HCT116 (cell line): ENCODE results near the gene SMIM20. TPM values are rescaled to one million over a fixed set of nuclear protein-coding genes. Genes with fewer than 3 reads are reported as not detected.

Experiments used
- ATAC-seq: fragments of 200-7000 bp; cut with Tn5 transposase; 2 replicates; pipeline ENCODE4 v1.9.1; 2020; ENCODE audit warnings: mild to moderate bottlenecking, moderate library complexity
- BruUV-seq: library from RNA; stranded (reverse); fragments of 400-500 nt; replicated peaks from 2 replicates; lab custom pipeline; 2021; lab: Mats Ljungman, UMichigan
- CTCF ChIA-PET: fragments of 300-600 bp; sonication (Branson Sonifier 250); formaldehyde crosslinking; loops from one replicate; lab custom pipeline; 2021; ENCODE audit warnings: antibody characterized with exemption; lab: Charles Lee
- POLR2A ChIA-PET: fragments of 300-600, 350-600 bp; sonication (Branson Sonifier 250); formaldehyde crosslinking; loops from one replicate; lab custom pipeline; 2021; ENCODE audit warnings: antibody characterized with exemption; lab: Charles Lee
- RAD21 ChIA-PET, 2 experiments: fragments of 300-600 bp; sonication (Branson Sonifier 250); formaldehyde crosslinking; loops; one replicate each; lab custom pipeline; 2023; ENCODE audit warnings: low total read pairs in 2 of 2; ENCODE audit not compliant: uncharacterized antibody in 2 of 2, unreplicated experiment in 2 of 2, low non-redundant PET in 1 of 2; lab: Charles Lee
- DNase-seq: peaks from one replicate; pipeline ENCODE4 v3.0.0-alpha.2; 2010; ENCODE audit warnings: low read depth, low spot score
- H2AFZ ChIP-seq: fragments of 200-600 bp; shearing (Covaris generic), sonication (generic); 2 replicates; pipeline ENCODE4 v1.6.1; 2017; ENCODE audit warnings: low read depth, mixed run types, mixed read lengths, antibody characterized with exemption, low read length; ENCODE audit not compliant: poor library complexity, severe bottlenecking
- H3K27ac ChIP-seq: 2 replicates; pipeline ENCODE4 v1.5.1; 2012; ENCODE audit warnings: low read depth, low read length
- H3K27me3 ChIP-seq: fragments of 200-600 bp; sonication (generic); 2 replicates; pipeline ENCODE4 v1.6.1; 2016; ENCODE audit warnings: mixed run types, low read length, mixed read lengths; ENCODE audit not compliant: insufficient read depth
- H3K36me3 ChIP-seq, 2 experiments: fragments of 200-500 bp in 1 of 2; fragments of 200-600 bp in 1 of 2; sonication (Bioruptor generic) in 1 of 2; sonication (generic) in 1 of 2; 2 replicates each; pipeline versions ENCODE4 v1.5.1 to v1.6.1; 2014 to 2016; ENCODE audit warnings: low read length in 2 of 2, inconsistent platforms in 1 of 2, mixed read lengths in 1 of 2, mixed run types in 1 of 2; ENCODE audit not compliant: insufficient read depth in 2 of 2, control insufficient read depth in 1 of 2
- H3K4me1 ChIP-seq, 2 experiments: fragments of 200-600 bp in 1 of 2; sonication (generic) in 1 of 2; 2 replicates each; pipeline versions ENCODE4 v1.5.1 to v1.6.1; 2012 to 2017; ENCODE audit warnings: low read length in 2 of 2, inconsistent platforms in 1 of 2, mild to moderate bottlenecking in 1 of 2, mixed read lengths in 1 of 2, mixed run types in 1 of 2, moderate library complexity in 1 of 2; ENCODE audit not compliant: insufficient read depth in 2 of 2, control insufficient read depth in 1 of 2
- H3K4me2 ChIP-seq: fragments of 200-600 bp; sonication (generic); 2 replicates; pipeline ENCODE4 v1.6.1; 2017; ENCODE audit warnings: mixed run types, low read length, mixed read lengths
- H3K4me3 ChIP-seq, 2 experiments: fragments of 200-600 bp in 1 of 2; sonication (generic) in 1 of 2; replicated peaks in 1 of 2; 2 replicates each; pipeline ENCODE4 v1.5.1; 2011 to 2016; ENCODE audit warnings: low read length in 2 of 2, control low read depth in 1 of 2, low read depth in 1 of 2, mild to moderate bottlenecking in 1 of 2, mixed read lengths in 1 of 2, mixed run types in 1 of 2
- H3K79me2 ChIP-seq: fragments of 200-600 bp; sonication (generic); 2 replicates; pipeline ENCODE4 v1.6.1; 2017; ENCODE audit warnings: mild to moderate bottlenecking, mixed run types, low read length, moderate library complexity, mixed read lengths; ENCODE audit not compliant: insufficient read depth
- H3K9ac ChIP-seq: fragments of 200-600 bp; sonication (generic); 2 replicates; pipeline ENCODE4 v1.6.1; 2016; ENCODE audit warnings: low read length, mixed read lengths
- H3K9me2 ChIP-seq: fragments of 200-600 bp; sonication (generic), shearing (Covaris generic); 2 replicates; pipeline ENCODE4 v1.6.1; 2017; ENCODE audit warnings: mixed run types, mild to moderate bottlenecking, moderate library complexity; ENCODE audit not compliant: insufficient read depth
- H3K9me3 ChIP-seq, 2 experiments: fragments of 200-500 bp in 1 of 2; fragments of 200-600 bp in 1 of 2; sonication (Bioruptor generic) in 1 of 2; sonication (generic) in 1 of 2; 2 replicates each; pipeline ENCODE4 v1.6.1; 2014 to 2017; ENCODE audit warnings: low read length in 2 of 2, mixed read lengths in 2 of 2, inconsistent platforms in 1 of 2, low read depth in 1 of 2, mild to moderate bottlenecking in 1 of 2, mixed run types in 1 of 2, moderate library complexity in 1 of 2; ENCODE audit not compliant: control insufficient read depth in 1 of 2, insufficient read depth in 1 of 2
- H4K20me1 ChIP-seq: fragments of 200-600 bp; sonication (generic), shearing (Covaris generic); 2 replicates; pipeline ENCODE4 v1.6.1; 2017; ENCODE audit warnings: mixed run types, mild to moderate bottlenecking, moderate library complexity; ENCODE audit not compliant: insufficient read depth
- ATF3 ChIP-seq: IDR thresholded peaks from 2 replicates; pipeline ENCODE4 v1.6.1; 2012
- EGR1 ChIP-seq: IDR thresholded peaks from 2 replicates; pipeline ENCODE4 v1.6.1; 2012; ENCODE audit warnings: low read depth
- EZH2 ChIP-seq: fragments of 200-600 bp; sonication (generic); IDR thresholded peaks from 2 replicates; pipeline ENCODE4 v1.6.1; 2017; ENCODE audit warnings: antibody characterized with exemption, mixed run types
- EZH2phosphoT487 ChIP-seq: fragments of 200-600 bp; IDR thresholded peaks from 2 replicates; pipeline ENCODE4 v1.6.1; 2018; ENCODE audit warnings: antibody characterized with exemption, borderline replicate concordance
- FOSL1 ChIP-seq: IDR thresholded peaks from 2 replicates; pipeline ENCODE4 v1.6.1; 2012; ENCODE audit warnings: low read depth
- JUND ChIP-seq: IDR thresholded peaks from 2 replicates; pipeline ENCODE4 v1.6.1; 2012
- MAX ChIP-seq: IDR thresholded peaks from 2 replicates; pipeline ENCODE4 v1.6.1; 2012
- POLR2AphosphoS5 ChIP-seq: IDR thresholded peaks from 2 replicates; pipeline ENCODE4 v1.6.1; 2011; ENCODE audit warnings: mild to moderate bottlenecking, low read depth, low read length, moderate library complexity
- RAD21 ChIP-seq: IDR thresholded peaks from 2 replicates; pipeline ENCODE4 v1.6.1; 2012; ENCODE audit warnings: low read depth, mild to moderate bottlenecking
- SIN3A ChIP-seq: IDR thresholded peaks from 2 replicates; pipeline ENCODE4 v1.6.1; 2012; ENCODE audit warnings: low read depth
- SP1 ChIP-seq: IDR thresholded peaks from 2 replicates; pipeline ENCODE4 v1.6.1; 2012; ENCODE audit warnings: low read depth
- TCF7L2 ChIP-seq: IDR thresholded peaks from 2 replicates; pipeline ENCODE4 v1.7.0; 2011; ENCODE audit warnings: borderline replicate concordance, inconsistent platforms; ENCODE audit not compliant: insufficient read depth, insufficient read length; ENCODE audit errors: extremely low read depth
- ZFX ChIP-seq: fragments of 450-650 bp; IDR thresholded peaks from 2 replicates; pipeline ENCODE4 v1.6.1; 2017
- ZNF274 ChIP-seq: fragments of 200-500 bp; sonication (Bioruptor generic); IDR thresholded peaks from 2 replicates; pipeline ENCODE4 v1.6.1; 2014; ENCODE audit warnings: mild to moderate bottlenecking, low read depth, low read length, inconsistent platforms
- intact Hi-C: fragments of 100-400 bp; cut with micrococcal nuclease; formaldehyde crosslinking; loops from 2 replicates; pipeline ENCODE4 v1.10.0; 2022
- total RNA-seq: library from RNA; stranded (reverse); gene quantifications from one replicate; pipeline ENCODE4 v1.2.1, GENCODE V29; 2021; ENCODE audit not compliant: unreplicated experiment
- TF ChIP-seq, protein P1 (sequence below), 3 experiments: fragments of 200-600 bp in 1 of 3; sonication (generic) in 1 of 3; IDR thresholded peaks in 2 of 3; conservative IDR thresholded peaks in 1 of 3; 2 replicates each; pipeline ENCODE4 v1.5.1; 2012 to 2017; ENCODE audit warnings: low read depth in 2 of 3, low read length in 2 of 3, antibody characterized with exemption in 1 of 3, borderline replicate concordance in 1 of 3, control low read depth in 1 of 3, mild to moderate bottlenecking in 1 of 3, mixed read lengths in 1 of 3, mixed run types in 1 of 3, moderate library complexity in 1 of 3; ENCODE audit not compliant: insufficient read depth in 1 of 3
- TF ChIP-seq, protein P2 (sequence below): IDR thresholded peaks from 2 replicates; pipeline ENCODE4 v1.6.1; 2012; ENCODE audit warnings: low read depth
- TF ChIP-seq, protein P3 (sequence below): IDR thresholded peaks from 2 replicates; pipeline ENCODE4 v1.6.1; 2011; ENCODE audit warnings: mild to moderate bottlenecking, low read length, moderate library complexity; ENCODE audit not compliant: insufficient replicate concordance; ENCODE audit errors: extremely low read depth

The SMIM20 gene
- total RNA-seq, 1 experiment from 2014 or later: 36.9 TPM

- Histone ChIP-seq H4K20me1 (no peaks in the 10 kb centered on the region), H3K27ac (no peak overlapping the region), H3K27me3 (no peaks in the 10 kb centered on the region), H2AFZ (no peak overlapping the region), H3K4me2 (no peak overlapping the region), H3K9me2 (no peaks in the 10 kb centered on the region), H3K9ac (no peak overlapping the region), H3K9me3 (no peaks in the 10 kb centered on the region), H3K36me3 (no peaks in the 10 kb centered on the region), H3K4me1 (no peaks in the 10 kb centered on the region; a peak in 1 of 4 replicates), H3K4me3 (no peak overlapping the region), H3K79me2 (no peaks in the 10 kb centered on the region)
- BruUV-seq: no TSS peak
- DNase-seq: no peak
- ChIA-PET RAD21 (no interaction called here), POLR2A (no interaction called here), CTCF (interaction anchor here (1.7 kb wide), 1 partner anchor 18 kb away, joined by 5 read pairs; no protein-coding TSS in a partner anchor)
- TF ChIP-seq, protein P1, sequence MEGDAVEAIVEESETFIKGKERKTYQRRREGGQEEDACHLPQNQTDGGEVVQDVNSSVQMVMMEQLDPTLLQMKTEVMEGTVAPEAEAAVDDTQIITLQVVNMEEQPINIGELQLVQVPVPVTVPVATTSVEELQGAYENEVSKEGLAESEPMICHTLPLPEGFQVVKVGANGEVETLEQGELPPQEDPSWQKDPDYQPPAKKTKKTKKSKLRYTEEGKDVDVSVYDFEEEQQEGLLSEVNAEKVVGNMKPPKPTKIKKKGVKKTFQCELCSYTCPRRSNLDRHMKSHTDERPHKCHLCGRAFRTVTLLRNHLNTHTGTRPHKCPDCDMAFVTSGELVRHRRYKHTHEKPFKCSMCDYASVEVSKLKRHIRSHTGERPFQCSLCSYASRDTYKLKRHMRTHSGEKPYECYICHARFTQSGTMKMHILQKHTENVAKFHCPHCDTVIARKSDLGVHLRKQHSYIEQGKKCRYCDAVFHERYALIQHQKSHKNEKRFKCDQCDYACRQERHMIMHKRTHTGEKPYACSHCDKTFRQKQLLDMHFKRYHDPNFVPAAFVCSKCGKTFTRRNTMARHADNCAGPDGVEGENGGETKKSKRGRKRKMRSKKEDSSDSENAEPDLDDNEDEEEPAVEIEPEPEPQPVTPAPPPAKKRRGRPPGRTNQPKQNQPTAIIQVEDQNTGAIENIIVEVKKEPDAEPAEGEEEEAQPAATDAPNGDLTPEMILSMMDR (IDR thresholded peaks at IDR 0.05 in 2 of 3, conservative IDR thresholded peaks at IDR 0.05 in 1 of 3; ENCODE audit: borderline replicate concordance in 1 of 3, insufficient read depth in 1 of 3, low read depth in 2 of 3, low read length in 2 of 3): no peak
- TF ChIP-seq TCF7L2 (no peak), ZNF274 (no peak), ZFX (no peak), SIN3A (no peak), SP1 (no peak), JUND (no peak), EZH2phosphoT487 (no peak), EGR1 (no peak), MAX (no peak), FOSL1 (no peak), POLR2AphosphoS5 (no peak), RAD21 (no peak), EZH2 (no peak), ATF3 (no peak)
- TF ChIP-seq, protein P2, sequence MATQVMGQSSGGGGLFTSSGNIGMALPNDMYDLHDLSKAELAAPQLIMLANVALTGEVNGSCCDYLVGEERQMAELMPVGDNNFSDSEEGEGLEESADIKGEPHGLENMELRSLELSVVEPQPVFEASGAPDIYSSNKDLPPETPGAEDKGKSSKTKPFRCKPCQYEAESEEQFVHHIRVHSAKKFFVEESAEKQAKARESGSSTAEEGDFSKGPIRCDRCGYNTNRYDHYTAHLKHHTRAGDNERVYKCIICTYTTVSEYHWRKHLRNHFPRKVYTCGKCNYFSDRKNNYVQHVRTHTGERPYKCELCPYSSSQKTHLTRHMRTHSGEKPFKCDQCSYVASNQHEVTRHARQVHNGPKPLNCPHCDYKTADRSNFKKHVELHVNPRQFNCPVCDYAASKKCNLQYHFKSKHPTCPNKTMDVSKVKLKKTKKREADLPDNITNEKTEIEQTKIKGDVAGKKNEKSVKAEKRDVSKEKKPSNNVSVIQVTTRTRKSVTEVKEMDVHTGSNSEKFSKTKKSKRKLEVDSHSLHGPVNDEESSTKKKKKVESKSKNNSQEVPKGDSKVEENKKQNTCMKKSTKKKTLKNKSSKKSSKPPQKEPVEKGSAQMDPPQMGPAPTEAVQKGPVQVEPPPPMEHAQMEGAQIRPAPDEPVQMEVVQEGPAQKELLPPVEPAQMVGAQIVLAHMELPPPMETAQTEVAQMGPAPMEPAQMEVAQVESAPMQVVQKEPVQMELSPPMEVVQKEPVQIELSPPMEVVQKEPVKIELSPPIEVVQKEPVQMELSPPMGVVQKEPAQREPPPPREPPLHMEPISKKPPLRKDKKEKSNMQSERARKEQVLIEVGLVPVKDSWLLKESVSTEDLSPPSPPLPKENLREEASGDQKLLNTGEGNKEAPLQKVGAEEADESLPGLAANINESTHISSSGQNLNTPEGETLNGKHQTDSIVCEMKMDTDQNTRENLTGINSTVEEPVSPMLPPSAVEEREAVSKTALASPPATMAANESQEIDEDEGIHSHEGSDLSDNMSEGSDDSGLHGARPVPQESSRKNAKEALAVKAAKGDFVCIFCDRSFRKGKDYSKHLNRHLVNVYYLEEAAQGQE: no peak
- TF ChIP-seq, protein P3, sequence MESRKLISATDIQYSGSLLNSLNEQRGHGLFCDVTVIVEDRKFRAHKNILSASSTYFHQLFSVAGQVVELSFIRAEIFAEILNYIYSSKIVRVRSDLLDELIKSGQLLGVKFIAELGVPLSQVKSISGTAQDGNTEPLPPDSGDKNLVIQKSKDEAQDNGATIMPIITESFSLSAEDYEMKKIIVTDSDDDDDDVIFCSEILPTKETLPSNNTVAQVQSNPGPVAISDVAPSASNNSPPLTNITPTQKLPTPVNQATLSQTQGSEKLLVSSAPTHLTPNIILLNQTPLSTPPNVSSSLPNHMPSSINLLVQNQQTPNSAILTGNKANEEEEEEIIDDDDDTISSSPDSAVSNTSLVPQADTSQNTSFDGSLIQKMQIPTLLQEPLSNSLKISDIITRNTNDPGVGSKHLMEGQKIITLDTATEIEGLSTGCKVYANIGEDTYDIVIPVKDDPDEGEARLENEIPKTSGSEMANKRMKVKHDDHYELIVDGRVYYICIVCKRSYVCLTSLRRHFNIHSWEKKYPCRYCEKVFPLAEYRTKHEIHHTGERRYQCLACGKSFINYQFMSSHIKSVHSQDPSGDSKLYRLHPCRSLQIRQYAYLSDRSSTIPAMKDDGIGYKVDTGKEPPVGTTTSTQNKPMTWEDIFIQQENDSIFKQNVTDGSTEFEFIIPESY: no peak
- intact Hi-C loops: no loop called here
- no peak for ATAC-seq
Measured at GRCh38 chr4:25970226-25970675, 56.2 kb downstream of the SMIM20 start.
